Epithelial cell of esophagus (primary cell): ENCODE measurements around the gene ARHGAP26.

Experiments used
- DNase-seq: peaks from one replicate; pipeline ENCODE4 v3.0.0; 2010; ENCODE audit warnings: low read depth
- H3K4me3 ChIP-seq: 2 replicates; pipeline ENCODE4 v1.5.1; 2011; ENCODE audit warnings: mild to moderate bottlenecking, low read length, control low read depth
- CTCF ChIP-seq: IDR thresholded peaks from 2 replicates; pipeline ENCODE4 v1.5.1; 2011; ENCODE audit warnings: low read depth, mild to moderate bottlenecking, low read length, control low read depth, inconsistent platforms; ENCODE audit not compliant: insufficient read depth; ENCODE audit errors: missing control alignments

ARHGAP26 gene

GRCh38 chr5:142769793-142770649, at the start of gene ARHGAP26:
Gene ARHGAP26, plus strand, starts transcription at chr5:142770377. Its CDS starts 385 bp downstream, at chr5:142770762.
- TF ChIP-seq CTCF: no peak
- peak; percentile 99 for DNase-seq
- peak within 1 kb of the TSS; percentile 77 for H3K4me3 ChIP-seq

- TF ChIP-seq CTCF: peak; percentile 44
- DNase-seq: peak; percentile 99
- H3K4me3 ChIP-seq: no peak overlapping the region
These were observed 49.4 kb upstream of the ARHGAP26 start for GRCh38 chr5:142720641-142721271.

GRCh38 chr5:142722146-142722545, 48.0 kb upstream of the ARHGAP26 start:
- no peak for DNase-seq
- no peak overlapping the region for H3K4me3 ChIP-seq
- no peak for TF ChIP-seq CTCF

- TF ChIP-seq CTCF: no peak
- no peak overlapping the region for H3K4me3 ChIP-seq
- no peak for DNase-seq
These were observed 47.3 kb upstream of the ARHGAP26 start for GRCh38 chr5:142722896-142723295.

- no peak for DNase-seq
- H3K4me3 ChIP-seq: no peak overlapping the region
- TF ChIP-seq CTCF: no peak
These were observed 45.4 kb upstream of the ARHGAP26 start for GRCh38 chr5:142724821-142725220.

- no peak for TF ChIP-seq CTCF
- DNase-seq: peak; percentile 31
These were observed 44.7 kb upstream of the ARHGAP26 start for GRCh38 chr5:142725231-142726187.

More at GRCh38 chr5:142725231-142726187, 44.7 kb upstream of the ARHGAP26 start:
- H3K4me3 ChIP-seq: no peak overlapping the region
